GM23338 (cell line): ENCODE data around the gene PCBP3. TPM values are rescaled to one million over a fixed set of nuclear protein-coding genes. Genes with fewer than 3 reads are reported as not detected.

Experiments
- ATAC-seq: fragments of 200-7000 bp; cut with Tn5 transposase; 3 replicates; pipeline ENCODE4 v1.9.1; 2020
- DNase-seq: peaks from one replicate; pipeline ENCODE4 v3.0.0-alpha.2; 2015; ENCODE audit warnings: low spot score
- H2AFZ ChIP-seq: fragments of 200-600 bp; sonication (generic); 2 replicates; pipeline ENCODE4 v1.8.0; 2016; ENCODE audit warnings: antibody characterized with exemption, mild to moderate bottlenecking, moderate library complexity
- H3F3A ChIP-seq: fragments of 200-600 bp; sonication (generic); replicated peaks from 2 replicates; pipeline ENCODE4 v1.8.0; 2017; ENCODE audit warnings: antibody characterized with exemption, mixed run types, low read depth
- H3K27ac ChIP-seq: fragments of 200-600 bp; sonication (generic); 2 replicates; pipeline ENCODE4 v1.6.1; 2016; ENCODE audit warnings: low read depth
- H3K27me3 ChIP-seq: fragments of 200-600 bp; sonication (generic); 2 replicates; pipeline ENCODE4 v1.8.0; 2016; ENCODE audit warnings: mild to moderate bottlenecking, mixed run types, moderate library complexity; ENCODE audit not compliant: insufficient read depth
- H3K36me3 ChIP-seq: fragments of 200-600 bp; sonication (generic); 2 replicates; pipeline ENCODE4 v1.8.0; 2016; ENCODE audit warnings: mild to moderate bottlenecking; ENCODE audit not compliant: insufficient read depth
- H3K4me1 ChIP-seq: fragments of 200-600 bp; sonication (generic); 2 replicates; pipeline ENCODE4 v1.8.0; 2016; ENCODE audit warnings: mild to moderate bottlenecking, moderate library complexity; ENCODE audit not compliant: insufficient read depth
- H3K4me2 ChIP-seq: fragments of 200-600 bp; sonication (generic); 2 replicates; pipeline ENCODE4 v1.7.1; 2017; ENCODE audit warnings: mixed run types
- H3K4me3 ChIP-seq: fragments of 200-600 bp; sonication (generic); 2 replicates; pipeline ENCODE4 v1.6.1; 2016; ENCODE audit warnings: mixed run types
- H3K79me2 ChIP-seq: fragments of 200-600 bp; sonication (generic); replicated peaks from 2 replicates; pipeline ENCODE4 v1.8.0; 2017; ENCODE audit warnings: mild to moderate bottlenecking; ENCODE audit not compliant: insufficient read depth
- H3K9me2 ChIP-seq: fragments of 200-600 bp; sonication (generic); 2 replicates; pipeline ENCODE4 v1.8.0; 2017; ENCODE audit not compliant: insufficient read depth
- H4K20me1 ChIP-seq: fragments of 200-600 bp; sonication (generic); replicated peaks from 2 replicates; pipeline ENCODE4 v1.8.0; 2017; ENCODE audit warnings: mild to moderate bottlenecking; ENCODE audit not compliant: insufficient read depth
- H3K27ac Mint-ChIP-seq: 2 replicates; pipeline ENCODE4 v1.8.0; 2020; ENCODE audit warnings: inconsistent platforms, mild to moderate bottlenecking, moderate library complexity, mixed read lengths
- H3K27me3 Mint-ChIP-seq: 3 replicates; pipeline ENCODE4 v1.8.0; 2022; ENCODE audit warnings: low read depth, mild to moderate bottlenecking, moderate library complexity, mixed read lengths, inconsistent platforms; ENCODE audit not compliant: insufficient read depth, poor library complexity
- H3K36me3 Mint-ChIP-seq: 3 replicates; pipeline ENCODE4 v1.8.0; 2021; ENCODE audit warnings: low read depth, mild to moderate bottlenecking, inconsistent platforms, moderate library complexity, mixed read lengths
- H3K4me1 Mint-ChIP-seq: 3 replicates; pipeline ENCODE4 v1.8.0; 2020; ENCODE audit warnings: mild to moderate bottlenecking, inconsistent platforms, mixed read lengths
- H3K4me3 Mint-ChIP-seq: 3 replicates; pipeline ENCODE4 v1.8.0; 2021; ENCODE audit warnings: moderate library complexity, mild to moderate bottlenecking, inconsistent platforms, mixed read lengths
- H3K9me3 Mint-ChIP-seq: 3 replicates; pipeline ENCODE4 v1.8.0; 2020; ENCODE audit warnings: moderate library complexity, mild to moderate bottlenecking, inconsistent platforms, mixed read lengths
- CREB1 ChIP-seq: fragments of 250-450 bp; sonication (Bioruptor Pico); IDR thresholded peaks from 2 replicates; pipeline ENCODE4 v1.5.0; 2020; ENCODE audit warnings: low read depth, mild to moderate bottlenecking, moderate library complexity
- CTCF ChIP-seq, 2 experiments: fragments of 200-600 bp in 1 of 2; sonication (generic) in 1 of 2; conservative IDR thresholded peaks; 2 replicates each; pipeline versions ENCODE4 v1.5.1 to v1.6.1; 2016 to 2017; ENCODE audit warnings: antibody characterized with exemption in 2 of 2, low read depth in 2 of 2, mild to moderate bottlenecking in 2 of 2, moderate library complexity in 1 of 2
- EZH2phosphoT487 ChIP-seq: fragments of 200-600 bp; sonication (generic); IDR thresholded peaks from one replicate; pipeline ENCODE4 v1.8.1; 2018; ENCODE audit warnings: antibody characterized with exemption; ENCODE audit not compliant: unreplicated experiment
- POLR2AphosphoS5 ChIP-seq: IDR thresholded peaks from 2 replicates; pipeline ENCODE4 v1.6.1; 2016; ENCODE audit warnings: antibody characterized with exemption, low read depth
- STAT1 ChIP-seq: IDR thresholded peaks from one replicate; pipeline ENCODE4 v1.6.1; 2016; ENCODE audit warnings: antibody characterized with exemption; ENCODE audit not compliant: unreplicated experiment
- ZNF462 ChIP-seq: fragments of 250-450 bp; sonication (Bioruptor Pico); IDR thresholded peaks from 2 replicates; pipeline ENCODE4 v1.5.0; 2020; ENCODE audit warnings: mild to moderate bottlenecking, moderate library complexity
- polyA plus RNA-seq: library from polyadenylated mRNA; unstranded; fragments of >200 nt; fragmentation: Nextera tagmentation; extraction: Ambion mirVana; gene quantifications from 2 replicates; pipeline ENCODE4 v1.2.1, GENCODE V29; 2016
- total RNA-seq: library from RNA; depleted of rRNA; stranded (reverse); fragments of >200 nt; shearing (Covaris generic); gene quantifications from 2 replicates; pipeline ENCODE4 v1.2.3, GENCODE V29; 2014

The PCBP3 gene
- total and polyA plus RNA-seq, 2 experiments from 2014 or later = 7.1 to 9.1 TPM

DNA sequence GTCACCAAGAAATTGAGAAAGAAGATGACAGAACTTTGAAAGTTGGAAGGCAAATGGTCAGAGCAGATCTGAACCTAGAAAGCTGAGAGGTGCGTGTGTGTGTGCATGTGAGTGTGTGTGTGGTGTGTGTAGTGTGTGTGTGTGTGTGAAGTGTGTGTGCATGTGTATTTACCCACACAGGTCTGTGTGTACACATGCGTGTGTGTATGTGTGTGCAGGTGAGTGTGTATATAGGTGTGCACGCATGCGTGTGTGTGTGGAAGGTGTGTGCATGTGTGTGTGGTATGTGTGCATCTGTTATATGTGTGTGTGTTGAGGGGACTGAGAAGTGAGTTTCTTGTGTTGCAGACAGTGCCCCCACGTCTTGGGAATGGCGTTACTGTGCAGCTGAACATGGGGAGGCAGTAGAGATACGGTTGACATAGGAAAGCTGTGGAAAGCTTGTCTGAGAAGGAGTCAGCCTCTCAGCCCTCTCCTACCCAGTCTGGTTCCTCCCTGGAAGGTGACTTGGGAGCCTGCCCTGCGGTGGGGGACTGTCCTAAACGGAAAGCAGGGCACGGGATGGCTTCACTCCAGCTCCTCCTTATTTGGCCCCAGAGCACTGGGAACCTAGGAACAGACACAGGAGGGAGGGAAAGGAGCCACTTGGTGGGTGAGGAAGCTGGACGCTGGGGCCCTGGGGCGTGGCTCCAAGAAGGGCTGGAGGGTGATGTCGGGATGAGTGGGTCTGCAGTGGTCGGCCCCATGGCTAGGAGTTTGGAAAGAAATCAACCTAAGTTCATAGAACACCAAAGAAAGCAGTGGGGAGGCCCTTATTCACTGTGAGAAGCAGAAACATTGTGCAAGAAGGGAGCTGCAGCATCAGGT, 97.2 kb downstream of the PCBP3 start (continued):
- TF ChIP-seq ZNF462 (CRISPR knock-in tag) = no peak

GRCh38 chr21:45741691-45742090, 98.2 kb downstream of the PCBP3 start:
- H3K4me2 ChIP-seq = no peak overlapping the region
- no peak for ATAC-seq
- no peaks in the 10 kb centered on the region for H3K27me3 ChIP-seq
- no peaks in the 10 kb centered on the region for H3K79me2 ChIP-seq
- H3K27me3 Mint-ChIP-seq = no peaks in the 10 kb centered on the region
- H3K36me3 ChIP-seq = no peaks in the 10 kb centered on the region
- H2AFZ ChIP-seq = no peak overlapping the region
- no peaks in the 10 kb centered on the region for H3K4me1 Mint-ChIP-seq
- H3K4me1 ChIP-seq = no peaks in the 10 kb centered on the region
- H3K27ac ChIP-seq = no peak overlapping the region
- no peak overlapping the region for H3K4me3 Mint-ChIP-seq
- H3K27ac Mint-ChIP-seq = no peak overlapping the region
- no peak overlapping the region for H3K4me3 ChIP-seq
- H3K9me2 ChIP-seq = no peaks in the 10 kb centered on the region
- DNase-seq = no peak
- H3K9me3 Mint-ChIP-seq = peaks cover 8% of the 10 kb centered on the region
- H3K36me3 Mint-ChIP-seq = peaks cover 11% of the 10 kb centered on the region
- H3F3A ChIP-seq = no peaks in the 10 kb centered on the region
- H4K20me1 ChIP-seq = no peaks in the 10 kb centered on the region
- TF ChIP-seq EZH2phosphoT487 (no peak), STAT1 (no peak), CTCF (conservative IDR thresholded peaks at IDR 0.05; ENCODE audit: low read depth in 2 of 2) (no peak), POLR2AphosphoS5 (no peak), ZNF462 (CRISPR knock-in tag) (no peak), CREB1 (CRISPR knock-in tag) (no peak)
